Fibroblast of pulmonary artery (primary cell): ENCODE measurements around the gene CFAP90.

Source experiments
- DNase-seq: peaks from one replicate; pipeline ENCODE4 v3.0.0-alpha.2; 2010; ENCODE audit warnings: low read depth
- H3K4me3 ChIP-seq: replicated peaks from 2 replicates; pipeline ENCODE4 v1.5.1; 2011; ENCODE audit warnings: low read depth, mild to moderate bottlenecking, control low read depth, low read length, moderate library complexity
- CTCF ChIP-seq: IDR thresholded peaks from 2 replicates; pipeline ENCODE4 v1.5.1; 2011; ENCODE audit warnings: mild to moderate bottlenecking, control low read depth, low read length, inconsistent platforms; ENCODE audit errors: missing control alignments

Gene CFAP90

GRCh38 chr5:7834982-7835381 lies 16.0 kb downstream of the CFAP90 start:
- no peak for DNase-seq
- no peak overlapping the region for H3K4me3 ChIP-seq
- TF ChIP-seq CTCF: no peak

- H3K4me3 ChIP-seq: no peak overlapping the region
- TF ChIP-seq CTCF: no peak
- DNase-seq: no peak
These were observed 22.7 kb downstream of the CFAP90 start for GRCh38 chr5:7828269-7828668.

- H3K4me3 ChIP-seq: no peak overlapping the region
- no peak for DNase-seq
- TF ChIP-seq CTCF: no peak
These were observed 23.3 kb downstream of the CFAP90 start for GRCh38 chr5:7827610-7828009.

GRCh38 chr5:7825630-7826029 lies 25.3 kb downstream of the CFAP90 start:
- no peak overlapping the region for H3K4me3 ChIP-seq
- no peak for TF ChIP-seq CTCF
- DNase-seq: no peak

- H3K4me3 ChIP-seq: no peak overlapping the region
- no peak for TF ChIP-seq CTCF
- DNase-seq: no peak
These were observed 25.9 kb downstream of the CFAP90 start for GRCh38 chr5:7824995-7825394.

- TF ChIP-seq CTCF: no peak
- no peak for DNase-seq
- no peak overlapping the region for H3K4me3 ChIP-seq
These were observed 27.3 kb downstream of the CFAP90 start for GRCh38 chr5:7823594-7823993.

GRCh38 chr5:7822449-7822848 lies 28.5 kb downstream of the CFAP90 start:
- TF ChIP-seq CTCF: no peak
- H3K4me3 ChIP-seq: no peak overlapping the region
- no peak for DNase-seq
